Activated CD8-positive, alpha-beta memory T cell treated with anti-CD3 and anti-CD28 coated beads for 48 hours (primary cell): ENCODE results near the gene SAMD10.
"Not testable (repeated sequence)": the region's sequence is repeated elsewhere in the genome, so short reads cannot be mapped to it uniquely, and the experiment has no call there.

Experiments used
- DNase-seq, 3 experiments: peaks; one replicate each; pipeline ENCODE4 v3.0.0-alpha.2; 2020; ENCODE audit warnings: low read depth in 2 of 3, low spot score in 2 of 3

Gene SAMD10

GRCh38 chr20:63969838-63970713 lies 9.4 kb downstream of the SAMD10 start, which contains the start of gene ZNF512B:
TSS of gene ZNF512B (minus strand) at chr20:63969930. CDS start at chr20:63967950, 1,980 bp downstream.
- no peak for DNase-seq

GRCh38 chr20:63968928-63969760 lies 10.3 kb downstream of the SAMD10 start:
- no peak for DNase-seq

- no peak for DNase-seq
Observed at GRCh38 chr20:63968136-63968927, 11.1 kb downstream of the SAMD10 start.

- DNase-seq, result no peak
Observed at GRCh38 chr20:63967330-63968135, 11.9 kb downstream of the SAMD10 start.

GRCh38 chr20:63966944-63967322 lies 12.5 kb downstream of the SAMD10 start:
- no peak for DNase-seq

- no peak for DNase-seq
Observed at GRCh38 chr20:63966172-63966943, 13.1 kb downstream of the SAMD10 start.

GRCh38 chr20:63964412-63964811 lies 15.0 kb downstream of the SAMD10 start:
- no peak for DNase-seq

GRCh38 chr20:63963784-63964301 lies 15.6 kb downstream of the SAMD10 start:
- no peak for DNase-seq

- no peak for DNase-seq
Observed at GRCh38 chr20:63963348-63963741, 16.1 kb downstream of the SAMD10 start.

GRCh38 chr20:63962426-63963347 lies 16.8 kb downstream of the SAMD10 start:
- no peak for DNase-seq

GRCh38 chr20:63961664-63962425 lies 17.6 kb downstream of the SAMD10 start:
- no peak for DNase-seq

- DNase-seq, result not testable (repeated sequence)
Observed at GRCh38 chr20:63960654-63961621, 18.5 kb downstream of the SAMD10 start.

- DNase-seq, result no peak
Observed at GRCh38 chr20:63959699-63960075, 19.8 kb downstream of the SAMD10 start.

- DNase-seq, result no peak
Observed at GRCh38 chr20:63958964-63959698, 20.3 kb downstream of the SAMD10 start.

- no peak for DNase-seq
Observed at GRCh38 chr20:63958471-63958870, 21.0 kb downstream of the SAMD10 start.
